GOT3 (cell line): ENCODE measurements around the gene OR52E2.
"Not testable (repeated sequence)": the region's sequence is repeated elsewhere in the genome, so short reads cannot be mapped to it uniquely, and the experiment has no call there.

Source experiments
- DNase-seq: peaks from one replicate; lab custom pipeline; 2025; ENCODE audit warnings: mixed read lengths; lab: John Stamatoyannopoulos, UW

OR52E2 gene

DNA sequence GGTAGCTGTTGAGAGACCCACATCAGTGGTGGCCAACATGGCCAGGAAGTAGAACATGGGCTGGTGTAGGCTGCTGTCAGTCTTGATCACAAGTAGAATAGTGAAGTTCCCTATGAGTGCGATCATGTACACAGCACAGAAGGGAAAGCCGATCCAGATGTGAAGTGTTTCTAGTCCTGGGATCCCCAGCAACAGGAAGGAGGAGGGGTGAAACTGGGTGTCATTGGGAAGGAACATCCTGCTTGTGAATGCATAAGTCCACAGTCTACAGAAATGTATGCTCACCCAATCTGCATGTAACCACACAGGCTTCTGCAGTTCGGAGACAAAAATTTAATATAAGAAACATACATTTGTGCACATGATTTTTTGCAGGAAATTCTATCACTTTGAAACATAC, at the start of gene OR52E2:
TSS of gene OR52E2 (minus strand) at position 237 of the 400 bp plus-strand sequence. CDS start at position 237, 0 bp downstream.
- DNase-seq = no peak

DNA sequence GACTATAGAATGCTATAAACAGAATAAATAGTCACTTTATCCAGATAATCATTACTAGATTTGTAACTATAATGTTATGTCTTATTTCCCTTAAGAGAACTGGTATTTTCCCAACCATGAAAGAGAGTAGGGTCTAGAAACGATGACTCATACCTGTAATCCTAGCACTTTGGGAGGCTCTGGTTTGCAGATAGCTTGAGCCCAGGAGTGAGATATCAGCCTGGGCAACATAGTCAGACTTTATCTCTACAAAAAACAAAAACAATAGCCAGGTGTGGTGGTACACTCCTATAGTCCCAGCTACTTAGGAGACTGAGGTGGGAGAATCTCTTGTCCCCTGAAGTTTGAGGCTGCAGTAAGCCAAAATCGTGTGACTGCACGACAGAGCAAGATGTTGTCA, 47.9 kb upstream of the OR52E2 start:
- DNase-seq = no peak

DNA sequence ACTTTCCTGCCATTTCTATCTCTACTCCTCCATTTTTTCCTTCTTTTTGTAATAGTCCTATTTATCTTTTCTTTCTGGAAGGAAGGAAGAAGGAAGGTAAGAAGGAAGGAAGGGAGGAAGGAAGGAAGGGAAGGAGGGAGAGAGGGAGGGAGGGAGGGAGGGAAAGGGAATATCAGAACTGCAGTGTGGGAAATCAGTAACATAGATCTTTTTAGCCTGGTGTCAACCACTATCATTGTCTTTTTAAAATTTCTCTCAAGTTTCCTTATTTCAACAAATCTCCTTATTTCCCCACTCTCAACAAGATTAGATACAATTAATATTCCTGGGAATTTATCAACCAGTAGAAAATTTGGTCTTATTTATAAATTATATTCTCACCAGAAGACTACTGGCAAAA, 43.6 kb upstream of the OR52E2 start:
- DNase-seq = no peak

DNA sequence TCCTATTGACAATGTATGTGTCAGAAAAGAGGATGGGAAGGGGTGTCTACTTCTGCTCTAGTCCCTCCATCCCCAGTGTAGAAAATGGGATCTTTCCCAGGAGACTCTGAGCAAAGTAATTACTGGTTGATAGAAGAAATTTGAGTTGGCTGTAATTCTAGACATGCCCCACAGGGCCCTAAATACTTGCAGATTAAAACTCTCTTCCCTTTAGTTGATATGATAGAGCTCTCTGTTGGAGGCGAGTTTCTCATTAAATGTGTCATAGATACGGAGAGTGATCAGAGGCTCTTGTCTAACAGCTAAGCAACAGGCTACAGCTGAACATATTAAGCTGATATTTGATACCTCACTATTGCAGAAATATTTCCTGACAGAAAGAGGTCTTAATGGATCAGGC, 42.8 kb upstream of the OR52E2 start:
- DNase-seq = no peak

DNA sequence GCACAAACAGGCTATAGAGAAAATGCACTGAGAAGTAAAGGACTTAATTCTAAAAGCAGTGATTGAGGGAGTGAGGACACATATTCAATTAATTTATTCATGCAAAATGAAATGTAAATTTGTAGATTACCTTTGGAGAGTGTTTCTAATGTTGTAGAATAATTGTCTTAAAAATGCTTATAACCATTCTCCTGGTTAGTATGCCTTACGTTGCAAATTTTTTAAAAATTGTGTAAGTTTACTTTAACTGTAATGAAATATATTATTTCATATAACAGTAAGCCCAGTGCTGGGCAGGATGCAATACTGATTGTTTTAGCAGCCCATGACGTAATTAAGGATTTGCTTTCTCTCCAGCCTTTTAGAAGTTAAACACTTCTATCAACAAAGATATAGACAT, 36.6 kb upstream of the OR52E2 start:
- no peak for DNase-seq

DNA sequence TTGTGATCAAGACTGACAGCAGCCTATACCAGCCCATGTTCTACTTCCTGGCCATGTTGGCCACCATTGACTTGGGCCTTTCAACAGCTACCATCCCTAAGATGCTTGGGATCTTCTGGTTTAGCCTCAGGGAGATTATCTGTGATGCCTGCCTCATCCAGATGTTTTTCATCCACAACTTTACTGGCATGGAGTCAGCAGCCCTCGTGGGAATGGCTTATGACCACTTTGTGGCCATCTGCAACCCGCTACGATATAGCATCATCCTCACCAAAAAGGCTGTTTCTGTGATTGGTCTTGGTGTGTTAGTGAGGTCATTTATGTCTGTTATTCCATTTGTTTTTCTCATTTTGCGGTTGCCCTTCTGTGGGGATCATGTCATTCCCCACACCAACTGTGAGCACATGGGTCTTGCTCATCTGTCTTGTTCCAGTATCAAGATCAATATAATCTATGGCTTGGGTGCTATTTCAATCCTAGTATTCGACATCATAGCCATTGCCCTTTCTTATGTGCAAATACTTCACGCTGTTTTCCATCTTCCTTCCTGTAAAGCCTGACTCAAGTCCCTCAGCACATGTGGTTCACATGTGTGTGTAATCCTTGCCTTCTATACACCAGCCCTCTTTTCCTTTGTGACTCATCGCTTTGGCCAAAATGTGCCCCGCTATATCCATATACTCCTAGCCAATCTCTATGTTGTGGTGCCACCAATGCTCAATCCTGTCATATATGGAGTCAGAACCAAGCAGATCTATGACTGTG, 33.6 kb upstream of the OR52E2 start:
- DNase-seq = no peak

DNA sequence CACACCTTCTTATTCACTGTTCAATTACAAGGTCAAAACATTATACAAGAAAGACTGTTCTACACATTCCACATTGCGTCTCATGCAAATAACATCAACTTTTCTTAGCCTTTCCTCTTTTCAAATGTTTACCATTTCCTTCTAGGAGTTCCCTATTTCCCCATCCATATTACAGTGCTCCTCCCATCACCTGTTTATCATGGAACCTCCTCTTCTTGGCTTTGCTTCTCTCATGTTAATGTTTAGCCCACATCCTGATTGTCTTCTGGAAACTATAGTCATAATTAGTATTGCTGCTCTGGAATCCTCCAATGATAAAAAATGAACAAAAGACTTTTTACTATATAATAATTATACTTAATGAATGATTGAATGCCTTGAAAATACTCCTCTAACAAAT, 31.2 kb upstream of the OR52E2 start:
- DNase-seq = no peak

DNA sequence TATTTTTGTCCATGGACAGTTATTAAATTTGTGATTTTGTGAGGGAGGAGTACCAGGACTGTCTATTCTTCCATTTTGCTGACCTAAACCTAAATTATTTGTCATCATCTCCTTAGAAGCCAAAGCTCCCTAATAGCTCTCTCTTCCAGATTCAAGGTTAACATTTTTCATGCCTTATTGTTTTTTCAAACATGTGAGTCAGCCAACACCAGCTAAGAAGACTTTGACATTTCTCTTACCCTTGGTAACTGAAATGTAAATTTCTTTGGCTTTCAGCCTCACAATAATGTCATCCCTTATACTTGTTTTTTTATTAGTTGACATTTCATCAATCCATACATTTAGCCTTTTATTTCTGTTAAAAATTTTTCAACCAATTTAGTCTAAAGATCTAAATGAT, 29.1 kb upstream of the OR52E2 start:
- DNase-seq = no peak

DNA sequence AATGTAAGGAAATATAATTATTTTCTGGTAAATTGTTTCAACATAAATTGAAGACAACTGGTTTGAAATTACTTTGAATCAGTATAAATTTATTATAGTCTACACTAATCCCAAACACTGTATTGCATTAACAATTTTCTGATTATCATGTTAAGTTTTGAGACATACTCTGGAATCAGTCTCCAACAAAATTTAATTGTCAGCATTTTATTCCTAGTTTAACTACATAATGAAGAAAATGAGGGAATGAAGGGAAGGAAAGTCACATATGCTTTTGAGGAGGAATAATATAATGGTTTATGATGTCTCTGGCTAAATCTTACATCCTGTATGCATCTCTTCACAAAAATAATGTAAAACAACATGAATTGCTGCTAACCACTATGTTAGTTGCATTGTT, 24.2 kb upstream of the OR52E2 start:
- DNase-seq = no peak

DNA sequence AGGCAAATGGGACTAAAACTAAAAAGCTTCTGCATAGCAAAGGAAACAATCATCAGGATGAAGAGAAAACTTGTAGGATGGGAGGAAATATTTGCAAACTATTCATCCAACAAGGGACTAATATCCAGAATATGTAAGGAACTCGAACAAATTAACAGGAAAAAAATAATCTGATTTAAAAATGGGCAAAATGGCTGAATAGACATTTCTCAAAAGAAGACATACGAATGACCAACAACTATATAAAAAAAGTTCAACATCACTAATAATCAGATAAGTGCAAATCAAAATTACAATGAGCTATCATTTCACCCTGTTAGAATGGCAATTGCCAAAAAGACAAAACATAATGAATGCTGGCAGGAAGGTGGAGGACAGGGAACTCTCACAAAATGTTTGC, 22.0 kb upstream of the OR52E2 start:
- no peak for DNase-seq

DNA sequence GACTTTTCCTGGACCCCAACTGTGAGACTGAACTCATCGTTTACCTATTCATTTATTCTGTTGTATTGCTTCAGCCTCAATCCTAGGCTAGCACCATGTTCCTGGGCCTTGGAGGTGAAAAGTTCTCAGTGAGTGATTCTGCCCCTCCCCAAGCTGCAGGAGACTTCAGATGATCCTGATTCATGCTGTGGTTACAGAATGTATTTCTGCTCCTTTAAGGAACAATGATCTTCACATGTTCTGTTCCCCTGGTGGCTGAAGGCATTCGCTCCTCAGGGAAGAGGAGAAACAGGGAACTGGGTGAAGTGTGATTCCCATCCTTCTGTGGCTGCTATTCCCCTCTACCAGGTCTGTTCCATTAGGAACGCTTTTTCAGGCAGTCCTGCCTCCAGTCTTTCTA, 12.4 kb upstream of the OR52E2 start:
- no peak for DNase-seq

DNA sequence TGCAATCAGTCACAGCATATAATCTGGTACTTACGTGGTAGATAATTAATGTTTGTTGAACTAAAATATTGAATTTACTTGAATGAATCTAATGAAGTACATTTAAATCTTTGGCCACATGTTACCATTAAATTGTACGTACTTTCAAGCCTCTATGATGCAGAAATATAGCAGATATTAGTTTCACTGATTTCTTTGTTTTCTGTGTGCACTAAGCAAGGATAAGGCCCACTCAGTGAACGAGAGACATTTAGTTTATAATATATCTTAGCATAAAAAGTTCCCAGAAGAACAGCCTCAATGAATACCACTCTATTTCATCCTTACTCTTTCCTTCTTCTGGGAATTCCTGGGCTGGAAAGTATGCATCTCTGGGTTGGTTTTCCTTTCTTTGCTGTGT, 9.8 kb upstream of the OR52E2 start, which contains the start of gene OR52E1:
TSS of gene OR52E1 (plus strand) at position 301 of the 400 bp plus-strand sequence.
- DNase-seq = no peak

DNA sequence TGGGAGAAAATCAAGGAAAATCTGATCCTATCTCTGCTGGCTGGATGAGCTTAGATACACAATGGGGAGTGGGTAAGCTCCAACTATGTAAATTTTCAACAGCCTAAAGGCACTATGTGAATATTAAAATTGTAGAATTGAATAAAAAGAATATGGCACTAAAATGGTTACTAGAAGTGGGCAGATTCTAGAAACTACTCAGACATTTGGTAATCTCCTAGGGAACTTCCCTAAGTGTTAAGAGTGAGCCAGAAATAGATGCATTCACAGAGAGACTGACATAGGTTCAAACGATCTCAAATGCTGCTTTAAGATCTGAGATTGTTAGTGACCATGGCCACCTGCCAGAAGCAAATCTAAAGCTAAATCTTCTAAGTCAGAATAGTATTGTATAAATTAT, 5.6 kb upstream of the OR52E2 start:
- DNase-seq = no peak

DNA sequence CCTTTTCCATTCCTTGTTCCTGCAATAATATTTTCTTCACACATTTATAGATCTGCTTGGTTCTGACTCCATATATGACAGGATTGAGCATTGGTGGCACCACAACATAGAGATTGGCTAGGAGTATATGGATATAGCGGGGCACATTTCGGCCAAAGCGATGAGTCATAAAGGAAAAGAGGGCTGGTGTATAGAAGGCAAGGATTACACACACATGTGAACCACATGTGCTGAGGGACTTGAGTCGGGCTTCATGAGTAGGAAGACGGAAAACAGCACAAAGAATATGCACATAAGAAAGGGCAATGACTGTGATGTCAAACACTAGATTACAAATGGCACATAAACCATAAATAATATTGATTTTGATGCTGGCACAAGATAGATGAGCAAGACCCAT, 748 bp downstream of the OR52E2 start:
- DNase-seq = not testable (repeated sequence)

DNA sequence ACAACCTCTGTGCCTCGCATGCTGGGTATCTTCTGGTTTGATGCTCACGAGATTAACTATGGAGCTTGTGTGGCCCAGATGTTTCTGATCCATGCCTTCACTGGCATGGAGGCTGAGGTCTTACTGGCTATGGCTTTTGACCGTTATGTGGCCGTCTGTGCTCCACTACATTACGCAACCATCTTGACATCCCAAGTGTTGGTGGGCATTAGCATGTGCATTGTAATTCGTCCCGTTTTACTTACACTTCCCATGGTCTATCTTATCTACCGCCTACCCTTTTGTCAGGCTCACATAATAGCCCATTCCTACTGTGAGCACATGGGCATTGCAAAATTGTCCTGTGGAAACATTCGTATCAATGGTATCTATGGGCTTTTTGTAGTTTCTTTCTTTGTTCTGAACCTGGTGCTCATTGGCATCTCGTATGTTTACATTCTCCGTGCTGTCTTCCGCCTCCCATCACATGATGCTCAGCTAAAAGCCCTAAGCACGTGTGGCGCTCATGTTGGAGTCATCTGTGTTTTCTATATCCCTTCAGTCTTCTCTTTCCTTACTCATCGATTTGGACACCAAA, 12.6 kb downstream of the OR52E2 start:
- DNase-seq = no peak

DNA sequence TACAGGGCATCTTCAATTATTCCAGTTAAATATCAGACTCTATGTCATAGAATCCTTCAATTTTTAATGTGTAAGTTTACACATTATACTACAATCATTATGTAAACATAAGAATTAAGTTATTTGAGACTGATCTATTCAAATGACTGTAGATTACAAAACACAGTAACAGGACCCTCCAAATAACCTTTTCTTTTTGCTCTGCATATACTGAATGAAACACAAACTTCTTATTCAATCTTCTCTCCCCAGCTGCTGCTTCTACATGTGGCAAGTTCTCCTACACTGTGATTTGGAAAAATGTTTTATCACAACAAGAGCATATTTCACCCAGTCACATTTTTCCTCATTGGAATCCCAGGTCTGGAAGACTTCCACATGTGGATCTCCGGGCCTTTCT, 13.2 kb downstream of the OR52E2 start, which contains the start of gene OR52J3:
TSS of gene OR52J3 (plus strand) at position 301 of the 400 bp plus-strand sequence. CDS start at position 301, 0 bp downstream.
- no peak for DNase-seq

DNA sequence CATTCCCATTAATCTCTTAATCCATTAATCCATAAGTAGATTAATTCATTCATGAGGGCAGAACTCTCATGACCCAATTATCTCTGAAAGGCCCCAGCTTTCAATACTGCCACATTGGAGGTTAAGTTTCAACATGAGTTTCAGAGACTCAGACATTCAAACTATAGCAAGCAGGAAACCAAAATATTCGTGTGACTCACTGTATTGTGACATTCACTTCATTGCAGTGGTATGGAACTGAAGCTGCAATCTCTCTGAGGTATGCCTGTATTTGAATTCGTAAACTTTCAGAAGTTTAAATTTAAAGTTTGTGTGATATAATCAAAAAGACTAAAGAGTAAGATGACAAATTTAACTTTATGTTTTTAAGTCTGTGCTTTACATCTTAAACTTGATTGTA, 16.0 kb downstream of the OR52E2 start:
- no peak for DNase-seq

DNA sequence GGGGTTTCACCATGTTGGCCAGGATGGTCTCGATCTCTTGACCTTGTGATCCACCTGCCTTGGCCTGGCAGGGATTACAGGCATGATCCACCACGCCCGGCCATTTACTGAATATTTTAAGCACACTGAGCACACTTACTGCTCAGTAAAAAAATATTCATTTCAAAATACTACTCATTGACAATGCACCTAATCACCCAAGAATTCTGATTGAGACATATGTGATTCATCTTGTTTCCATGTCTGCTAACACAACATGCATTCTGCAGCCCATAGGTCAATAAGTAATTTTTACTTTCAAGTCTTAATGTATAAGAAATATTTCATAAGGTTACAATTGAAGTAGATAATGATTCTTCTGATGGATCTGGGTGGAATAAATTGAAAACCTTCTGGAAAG, 17.3 kb downstream of the OR52E2 start:
- no peak for DNase-seq

DNA sequence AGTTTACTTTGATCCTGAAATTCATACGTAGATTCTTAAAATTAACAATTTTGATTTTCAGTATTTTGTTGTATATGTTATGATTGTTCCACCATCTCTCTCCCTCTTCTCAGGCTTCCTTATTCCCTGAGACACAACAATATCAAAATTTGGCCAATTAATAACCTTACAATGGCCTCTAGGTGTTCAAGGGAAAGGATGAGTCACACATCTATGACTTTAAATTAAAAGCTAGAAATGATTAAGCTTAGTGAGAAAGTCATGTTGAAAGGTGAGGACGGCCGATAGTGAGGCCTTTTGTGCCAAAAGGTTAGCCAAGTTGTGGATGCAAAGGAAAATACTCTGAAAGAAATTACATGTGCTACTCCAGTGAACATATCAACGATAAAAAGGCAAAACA, 18.6 kb downstream of the OR52E2 start:
- DNase-seq = no peak

DNA sequence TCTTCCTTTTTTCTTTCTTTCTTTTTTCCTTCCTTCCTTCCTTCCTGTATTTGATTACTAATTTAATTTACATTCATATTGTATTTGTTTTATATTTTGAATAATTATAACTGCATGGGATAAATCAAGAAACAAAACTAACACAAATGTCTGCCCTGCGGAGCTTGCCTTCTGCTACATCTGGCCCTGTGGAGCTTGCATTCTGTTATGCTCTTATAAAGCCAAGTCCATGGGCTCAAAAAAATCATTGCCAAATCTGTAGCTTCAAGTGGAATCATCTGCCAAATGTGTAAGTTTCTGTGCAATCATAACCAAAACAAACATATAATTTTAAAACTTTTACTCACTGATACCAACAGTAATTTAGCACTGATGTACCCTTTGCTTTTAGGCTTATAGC, 21.1 kb downstream of the OR52E2 start:
- no peak for DNase-seq

DNA sequence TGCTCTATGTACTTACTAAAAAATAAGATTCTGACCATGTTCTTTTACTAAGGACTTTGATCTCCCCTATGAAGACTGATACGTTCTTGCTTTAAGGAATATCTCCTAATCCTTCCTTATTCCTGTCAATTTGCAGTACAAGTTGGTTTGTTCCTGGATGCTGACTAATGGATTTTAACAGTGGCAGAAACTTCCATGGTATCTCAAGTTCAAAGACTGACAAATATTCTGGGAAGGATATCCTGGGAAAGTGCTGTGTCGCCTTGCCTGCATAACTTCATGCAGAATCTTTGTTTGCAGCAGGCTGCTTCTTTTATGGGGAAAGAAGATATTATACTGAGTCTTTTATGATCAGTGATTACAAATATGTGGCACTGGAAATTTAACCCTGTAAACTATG, 21.5 kb downstream of the OR52E2 start:
- DNase-seq = no peak

DNA sequence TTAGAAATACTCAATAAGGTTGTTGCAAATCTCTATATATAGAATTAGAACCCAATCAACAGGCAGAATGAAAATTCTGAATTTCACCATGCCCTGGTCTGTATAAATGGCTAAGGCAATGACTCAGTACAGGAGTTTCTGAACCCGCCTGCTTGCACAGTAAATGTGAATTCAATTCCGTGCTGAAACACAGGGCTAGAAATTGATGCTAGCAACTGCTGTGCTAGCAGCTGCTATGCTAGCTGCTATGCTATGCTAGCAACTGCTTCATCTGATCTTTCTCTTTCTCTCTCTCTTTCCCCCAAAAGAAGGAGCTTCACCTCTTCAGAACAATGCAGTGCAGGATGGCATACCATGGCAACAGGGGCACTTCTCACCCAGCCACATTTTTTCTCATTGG, 22.8 kb downstream of the OR52E2 start:
- no peak for DNase-seq

DNA sequence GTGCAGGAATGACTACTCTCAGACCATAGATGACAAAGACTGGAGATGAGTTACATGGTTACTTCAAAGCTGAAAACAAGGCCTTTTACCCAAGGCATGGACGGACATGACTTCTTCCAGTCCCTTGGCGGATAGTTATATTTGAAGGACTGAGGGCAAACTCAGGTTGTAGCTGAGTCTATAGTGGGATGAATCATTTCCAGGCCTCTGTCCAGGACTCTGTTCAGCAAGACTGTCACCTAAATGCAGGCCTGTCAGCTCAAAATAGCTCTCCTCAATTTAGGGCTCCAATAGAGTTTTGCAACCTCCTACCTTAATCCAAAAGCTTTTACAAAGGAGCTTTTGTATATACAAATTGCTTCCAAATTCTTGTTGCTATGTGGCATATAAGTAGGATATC, 37.4 kb downstream of the OR52E2 start:
- DNase-seq = no peak

DNA sequence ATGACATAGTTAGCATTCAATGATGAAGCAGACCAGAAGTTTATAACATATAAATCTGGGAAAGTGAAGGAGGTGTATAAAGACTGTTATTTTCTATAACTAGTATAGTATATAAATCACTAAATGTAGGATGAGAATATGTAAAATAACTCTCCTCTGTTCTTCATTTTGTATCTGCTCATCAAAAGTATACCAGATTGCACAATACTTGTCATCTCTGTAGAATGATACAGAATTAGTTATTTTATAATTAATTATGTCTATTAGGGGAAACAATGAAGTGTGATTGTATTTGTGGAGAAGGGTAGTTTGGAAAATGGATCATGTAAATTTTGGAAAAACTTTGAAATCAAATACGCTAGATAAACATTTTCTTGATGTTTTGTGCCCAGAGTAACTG, 46.4 kb downstream of the OR52E2 start:
- DNase-seq = no peak
